Activated CD8-positive, alpha-beta memory T cell treated with anti-CD3 and anti-CD28 coated beads, Interleukin-2, amount 10 ng/mL, durations not matched to agents 7 days and 5 days (primary cell): Measurements from ENCODE around the gene ALG9. TPM values are rescaled to one million over a fixed set of nuclear protein-coding genes. Genes with fewer than 3 reads are reported as not detected.

Source experiments
- ATAC-seq: fragments of 150-1000 bp; cut with Tn5 transposase; one replicate; pipeline ENCODE4 v1.10.0; 2021; ENCODE audit warnings: moderate library complexity
- CTCF ChIA-PET: fragments of 350-600 bp; sonication (Branson Sonifier 250); formaldehyde crosslinking; loops from one replicate; lab custom pipeline; 2021; ENCODE audit warnings: antibody characterized with exemption; lab: Charles Lee
- DNase-seq: peaks from one replicate; pipeline ENCODE4 v3.0.0-alpha.2; 2020
- H3K27ac Mint-ChIP-seq: one replicate; pipeline ENCODE4 v1.8.0; 2021; ENCODE audit warnings: mild to moderate bottlenecking, mixed read lengths
- H3K27me3 Mint-ChIP-seq: one replicate; pipeline ENCODE4 v1.8.0; 2021; ENCODE audit warnings: mixed read lengths
- H3K36me3 Mint-ChIP-seq: one replicate; pipeline ENCODE4 v1.8.0; 2021; ENCODE audit warnings: mild to moderate bottlenecking, mixed read lengths
- H3K4me1 Mint-ChIP-seq: one replicate; pipeline ENCODE4 v1.8.0; 2021; ENCODE audit warnings: mixed read lengths
- H3K4me3 Mint-ChIP-seq: one replicate; pipeline ENCODE4 v1.8.0; 2021; ENCODE audit warnings: mild to moderate bottlenecking, moderate library complexity, mixed read lengths
- H3K9me3 Mint-ChIP-seq: one replicate; pipeline ENCODE4 v1.8.0; 2022; ENCODE audit warnings: low read depth, mixed read lengths
- total RNA-seq, 2 experiments: library from RNA; stranded (reverse); gene quantifications; one replicate each; pipeline ENCODE4 v1.2.3, GENCODE V29; 2021

Gene ALG9
- total RNA-seq, 2 experiments from 2014 or later, result 23.2 to 27.3 TPM

GRCh38 chr11:111871693-111872161 lies 346 bp upstream of the ALG9 start:
- no peaks in the 10 kb centered on the region for H3K9me3 Mint-ChIP-seq
- DNase-seq (no peak), ATAC-seq (no peak)
- H3K36me3 Mint-ChIP-seq, result peaks cover 23% of the 10 kb centered on the region
- peak overlapping the region; percentile 88 for H3K27ac Mint-ChIP-seq
- H3K4me3 Mint-ChIP-seq, result peak overlapping the region; percentile 89
- H3K27me3 Mint-ChIP-seq, result no peaks in the 10 kb centered on the region
- peaks cover 30% of the 10 kb centered on the region for H3K4me1 Mint-ChIP-seq
- CTCF ChIA-PET, result interaction anchor here (0.6 to 2.3 kb wide), 12 partner anchors 8 to 285 kb away, joined by 3 to 10 read pairs (median 4); no protein-coding TSS in a partner anchor

- no peaks in the 10 kb centered on the region for H3K9me3 Mint-ChIP-seq
- H3K27ac Mint-ChIP-seq, result peak overlapping the region; percentile 87
- peaks cover 29% of the 10 kb centered on the region for H3K36me3 Mint-ChIP-seq
- CTCF ChIA-PET, result interaction anchor here (0.8 to 2.3 kb wide), 7 partner anchors 10 to 284 kb away, joined by 3 to 10 read pairs (median 7); no protein-coding TSS in a partner anchor
- H3K4me1 Mint-ChIP-seq, result peaks cover 30% of the 10 kb centered on the region
- no peak for DNase-seq
- no peaks in the 10 kb centered on the region for H3K27me3 Mint-ChIP-seq
- ATAC-seq, result peak; percentile 8
- peak overlapping the region; percentile 89 for H3K4me3 Mint-ChIP-seq
These were observed 877 bp downstream of the ALG9 start for GRCh38 chr11:111870522-111870885.

- Mint-ChIP-seq H3K4me3 (no peak overlapping the region), H3K9me3 (no peaks in the 10 kb centered on the region), H3K4me1 (peaks cover 30% of the 10 kb centered on the region), H3K36me3 (peaks cover 30% of the 10 kb centered on the region), H3K27me3 (no peaks in the 10 kb centered on the region), H3K27ac (no peak overlapping the region)
- no peak for ATAC-seq
- CTCF ChIA-PET, result interaction anchor here (2.0 to 2.3 kb wide), 4 partner anchors 9 to 112 kb away, joined by 7 to 10 read pairs (median 8); no protein-coding TSS in a partner anchor
- DNase-seq, result no peak
These were observed 1.3 kb downstream of the ALG9 start for GRCh38 chr11:111870113-111870512.

GRCh38 chr11:111860257-111860656 lies 11.1 kb downstream of the ALG9 start:
- CTCF ChIA-PET, result interaction anchor here (2.8 kb wide), 1 partner anchor 11 kb away, joined by 8 read pairs; the partner anchor contains the start of gene ALG9
- Mint-ChIP-seq H3K9me3 (no peaks in the 10 kb centered on the region), H3K4me3 (no peak overlapping the region), H3K36me3 (peaks cover 23% of the 10 kb centered on the region), H3K4me1 (no peaks in the 10 kb centered on the region), H3K27ac (no peak overlapping the region), H3K27me3 (no peaks in the 10 kb centered on the region)
- no peak for ATAC-seq
- DNase-seq, result no peak

- no peak overlapping the region for H3K27ac Mint-ChIP-seq
- H3K4me1 Mint-ChIP-seq, result no peaks in the 10 kb centered on the region
- ATAC-seq, result no peak
- H3K4me3 Mint-ChIP-seq, result no peak overlapping the region
- H3K36me3 Mint-ChIP-seq, result peaks cover 38% of the 10 kb centered on the region
- CTCF ChIA-PET, result interaction anchor here (0.7 to 1.0 kb wide), 2 partner anchors 89 to 157 kb away, joined by 3 read pairs; partner anchors contain the start of gene PPP2R1B
- no peak for DNase-seq
- H3K9me3 Mint-ChIP-seq, result no peaks in the 10 kb centered on the region
- H3K27me3 Mint-ChIP-seq, result no peaks in the 10 kb centered on the region
These were observed 15.9 kb downstream of the ALG9 start for GRCh38 chr11:111855506-111855905.

- Mint-ChIP-seq H3K27ac (no peak overlapping the region), H3K27me3 (no peaks in the 10 kb centered on the region), H3K4me3 (no peak overlapping the region), H3K36me3 (peaks cover 33% of the 10 kb centered on the region), H3K4me1 (no peaks in the 10 kb centered on the region), H3K9me3 (no peaks in the 10 kb centered on the region)
- no peak for ATAC-seq
- CTCF ChIA-PET, result interaction anchor here (1.6 kb wide), 1 partner anchor 248 kb away, joined by 3 read pairs; no protein-coding TSS in a partner anchor
- DNase-seq, result no peak
These were observed 19.3 kb downstream of the ALG9 start for GRCh38 chr11:111852103-111852502.

GRCh38 chr11:111851636-111852035 lies 19.7 kb downstream of the ALG9 start:
- H3K27me3 Mint-ChIP-seq, result no peaks in the 10 kb centered on the region
- CTCF ChIA-PET, result interaction anchor here (1.6 kb wide), 1 partner anchor 247 kb away, joined by 3 read pairs; no protein-coding TSS in a partner anchor
- no peak overlapping the region for H3K27ac Mint-ChIP-seq
- H3K4me1 Mint-ChIP-seq, result no peaks in the 10 kb centered on the region
- H3K36me3 Mint-ChIP-seq, result peaks cover 34% of the 10 kb centered on the region
- H3K9me3 Mint-ChIP-seq, result no peaks in the 10 kb centered on the region
- H3K4me3 Mint-ChIP-seq, result no peak overlapping the region
- ATAC-seq (no peak), DNase-seq (no peak)

GRCh38 chr11:111851067-111851466 lies 20.3 kb downstream of the ALG9 start:
- Mint-ChIP-seq H3K27ac (no peak overlapping the region), H3K4me3 (no peak overlapping the region), H3K27me3 (no peaks in the 10 kb centered on the region), H3K9me3 (no peaks in the 10 kb centered on the region), H3K36me3 (peaks cover 36% of the 10 kb centered on the region), H3K4me1 (no peaks in the 10 kb centered on the region)
- DNase-seq, result no peak
- CTCF ChIA-PET, result interaction anchor here (1.6 kb wide), 2 partner anchors 10 to 247 kb away, joined by 3 to 4 read pairs; no protein-coding TSS in a partner anchor
- no peak for ATAC-seq

GRCh38 chr11:111849631-111850030 lies 21.8 kb downstream of the ALG9 start:
- CTCF ChIA-PET, result interaction anchor here (1.6 kb wide), 1 partner anchor 8 kb away, joined by 4 read pairs; no protein-coding TSS in a partner anchor
- H3K4me3 Mint-ChIP-seq, result no peak overlapping the region
- ATAC-seq, result no peak
- no peaks in the 10 kb centered on the region for H3K27me3 Mint-ChIP-seq
- peaks cover 28% of the 10 kb centered on the region for H3K36me3 Mint-ChIP-seq
- no peak for DNase-seq
- H3K4me1 Mint-ChIP-seq, result no peaks in the 10 kb centered on the region
- no peak overlapping the region for H3K27ac Mint-ChIP-seq
- no peaks in the 10 kb centered on the region for H3K9me3 Mint-ChIP-seq

GRCh38 chr11:111846636-111847035 lies 24.7 kb downstream of the ALG9 start:
- Mint-ChIP-seq H3K4me1 (no peaks in the 10 kb centered on the region), H3K4me3 (no peak overlapping the region), H3K27ac (no peak overlapping the region), H3K36me3 (peaks cover 19% of the 10 kb centered on the region), H3K27me3 (no peaks in the 10 kb centered on the region), H3K9me3 (no peaks in the 10 kb centered on the region)
- DNase-seq (no peak), ATAC-seq (no peak)
- CTCF ChIA-PET, result interaction anchor here (0.6 to 3.3 kb wide), 4 partner anchors 25 to 85 kb away, joined by 3 to 11 read pairs (median 4); partner anchors contain the start of genes ALG9 and CFAP68

- no peaks in the 10 kb centered on the region for H3K27me3 Mint-ChIP-seq
- peaks cover 2% of the 10 kb centered on the region for H3K4me1 Mint-ChIP-seq
- peaks cover 19% of the 10 kb centered on the region for H3K36me3 Mint-ChIP-seq
- no peak for DNase-seq
- ATAC-seq, result no peak
- H3K9me3 Mint-ChIP-seq, result no peaks in the 10 kb centered on the region
- H3K4me3 Mint-ChIP-seq, result no peak overlapping the region
- no peak overlapping the region for H3K27ac Mint-ChIP-seq
- CTCF ChIA-PET, result interaction anchor here (0.6 to 3.3 kb wide), 4 partner anchors 15 to 69 kb away, joined by 3 to 11 read pairs (median 4); partner anchors contain the start of genes ALG9 and CFAP68
These were observed 25.3 kb downstream of the ALG9 start for GRCh38 chr11:111846063-111846462.

GRCh38 chr11:111845276-111846028 lies 25.9 kb downstream of the ALG9 start:
- H3K27ac Mint-ChIP-seq, result no peak overlapping the region
- CTCF ChIA-PET, result interaction anchor here (1.2 to 3.3 kb wide), 4 partner anchors 14 to 285 kb away, joined by 3 to 11 read pairs (median 4); partner anchors contain the start of gene ALG9
- no peak for DNase-seq
- peaks cover 2% of the 10 kb centered on the region for H3K4me1 Mint-ChIP-seq
- no peaks in the 10 kb centered on the region for H3K9me3 Mint-ChIP-seq
- H3K27me3 Mint-ChIP-seq, result no peaks in the 10 kb centered on the region
- no peak for ATAC-seq
- no peak overlapping the region for H3K4me3 Mint-ChIP-seq
- peaks cover 20% of the 10 kb centered on the region for H3K36me3 Mint-ChIP-seq

GRCh38 chr11:111843661-111844060 lies 27.7 kb downstream of the ALG9 start:
- Mint-ChIP-seq H3K4me1 (peaks cover 2% of the 10 kb centered on the region), H3K9me3 (no peaks in the 10 kb centered on the region), H3K27ac (no peak overlapping the region), H3K4me3 (no peak overlapping the region), H3K27me3 (no peaks in the 10 kb centered on the region), H3K36me3 (peaks cover 14% of the 10 kb centered on the region)
- ATAC-seq (no peak), DNase-seq (no peak)
- CTCF ChIA-PET, result interaction anchor here (1.0 to 1.5 kb wide), 3 partner anchors 37 to 132 kb away, joined by 3 to 6 read pairs (median 4); no protein-coding TSS in a partner anchor
